DLD1 (cell line): ENCODE measurements around the gene GLYR1.

Experiments
- in situ Hi-C: cut with HindIII; loops from 2 replicates; pipeline ENCODE4 v1.10.0; 2017; ENCODE audit warnings: low sequenced_read_pairs

Gene GLYR1

GRCh38 chr16:4813251-4814003 lies 33.7 kb downstream of the GLYR1 start:
- in situ Hi-C loops, result no loop called here

- in situ Hi-C loops, result no loop called here
Observed at GRCh38 chr16:4811773-4812172, 35.3 kb downstream of the GLYR1 start.

GRCh38 chr16:4811242-4811641 lies 35.8 kb downstream of the GLYR1 start:
- in situ Hi-C loops, result no loop called here

GRCh38 chr16:4806280-4806679 lies 40.8 kb downstream of the GLYR1 start:
- in situ Hi-C loops, result no loop called here

GRCh38 chr16:4805231-4805630 lies 41.9 kb downstream of the GLYR1 start:
- in situ Hi-C loops, result no loop called here

- in situ Hi-C loops, result no loop called here
Observed at GRCh38 chr16:4803898-4804762, 43.0 kb downstream of the GLYR1 start.

- in situ Hi-C loops, result no loop called here
Observed at GRCh38 chr16:4803401-4803844, 43.7 kb downstream of the GLYR1 start.

GRCh38 chr16:4802659-4803287 lies 44.3 kb downstream of the GLYR1 start:
- in situ Hi-C loops, result no loop called here

GRCh38 chr16:4801962-4802658 lies 45.0 kb downstream of the GLYR1 start, which contains the start of gene ROGDI:
TSS of gene ROGDI (minus strand) at chr16:4802633. CDS start at chr16:4802571, 62 bp downstream.
- in situ Hi-C loops, result no loop called here

- in situ Hi-C loops, result no loop called here
Observed at GRCh38 chr16:4801051-4801961, 45.8 kb downstream of the GLYR1 start.

- in situ Hi-C loops, result no loop called here
Observed at GRCh38 chr16:4800290-4801041, 46.6 kb downstream of the GLYR1 start.

GRCh38 chr16:4799171-4799855 lies 47.8 kb downstream of the GLYR1 start:
- in situ Hi-C loops, result no loop called here

GRCh38 chr16:4798456-4798855 lies 48.6 kb downstream of the GLYR1 start:
- in situ Hi-C loops, result no loop called here

- in situ Hi-C loops, result no loop called here
Observed at GRCh38 chr16:4797805-4798252, 49.3 kb downstream of the GLYR1 start.

- in situ Hi-C loops, result no loop called here
Observed at GRCh38 chr16:4796982-4797804, 49.9 kb downstream of the GLYR1 start.

- in situ Hi-C loops, result no loop called here
Observed at GRCh38 chr16:4795828-4796572, 51.1 kb downstream of the GLYR1 start.
